Stimulated activated CD4-positive, alpha-beta T cell treated with anti-CD3 and anti-CD28 coated beads, TNF-alpha, amount 100 ng/mL, for 4 hours (primary cell): Measurements from ENCODE around the gene HS3ST1.

Experiments used
- DNase-seq, 3 experiments: peaks; one replicate each; pipeline ENCODE4 v3.0.0-alpha.2; 2020; ENCODE audit warnings: low read depth in 3 of 3

HS3ST1 gene

DNA sequence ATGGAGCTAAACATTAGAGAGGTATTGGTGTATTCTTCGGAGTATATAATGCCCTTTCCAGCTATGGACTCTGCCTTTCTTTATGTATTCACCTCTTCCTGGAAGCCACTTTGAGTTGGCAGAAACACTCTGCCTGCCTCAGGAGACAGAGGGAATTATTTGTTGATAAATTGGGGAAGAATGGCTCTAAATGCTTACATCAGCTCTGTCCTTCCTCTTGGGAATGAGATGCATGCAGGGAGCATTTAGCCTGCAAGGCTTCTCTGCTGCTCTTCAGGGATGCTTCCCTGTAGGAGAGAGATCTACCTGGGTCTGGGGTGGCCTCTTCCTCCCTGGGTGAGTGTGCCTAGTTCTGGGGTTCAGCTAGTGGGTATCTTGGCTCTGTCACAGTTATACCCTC is 6.9 kb upstream of the HS3ST1 start:
- DNase-seq, result no peak

DNA sequence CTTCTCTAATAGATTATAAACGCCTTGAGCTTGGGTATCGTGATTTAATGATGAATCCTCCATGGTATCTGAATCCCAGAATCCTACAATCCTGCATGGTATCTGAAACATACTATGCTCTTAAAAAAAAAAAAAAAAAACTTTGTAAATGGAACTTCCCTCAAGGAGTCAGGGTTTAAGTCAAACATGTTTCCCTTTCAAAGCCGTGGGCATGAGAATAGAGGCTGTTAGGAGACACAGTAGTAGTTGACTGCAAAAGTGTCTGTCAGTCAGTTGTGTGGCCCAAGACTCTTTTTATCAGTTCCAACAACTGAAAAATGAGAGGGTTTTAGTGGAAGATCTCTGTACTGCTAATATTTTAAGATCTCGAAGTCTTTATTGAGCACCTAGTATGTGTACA is 2.4 kb upstream of the HS3ST1 start:
- DNase-seq, result no peak

DNA sequence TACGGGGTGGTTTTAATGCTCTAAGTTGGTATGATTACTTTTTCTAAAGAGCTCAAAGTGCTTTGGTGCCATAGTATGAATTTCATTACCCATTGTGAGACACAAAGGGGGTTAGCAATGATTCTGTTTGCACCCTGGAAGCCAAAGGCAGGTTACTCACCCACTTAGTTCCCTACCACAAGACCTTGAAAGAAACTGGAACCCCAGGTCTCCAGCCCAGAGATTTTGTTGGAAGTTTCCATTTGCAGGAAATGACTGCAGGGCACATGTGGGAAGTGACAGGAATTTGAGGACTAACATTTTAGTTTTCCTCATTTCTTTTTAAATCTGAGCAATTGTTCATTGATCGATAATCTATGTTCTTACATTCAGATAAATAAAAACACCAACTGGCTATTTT is 1.8 kb upstream of the HS3ST1 start:
- no peak for DNase-seq

DNA sequence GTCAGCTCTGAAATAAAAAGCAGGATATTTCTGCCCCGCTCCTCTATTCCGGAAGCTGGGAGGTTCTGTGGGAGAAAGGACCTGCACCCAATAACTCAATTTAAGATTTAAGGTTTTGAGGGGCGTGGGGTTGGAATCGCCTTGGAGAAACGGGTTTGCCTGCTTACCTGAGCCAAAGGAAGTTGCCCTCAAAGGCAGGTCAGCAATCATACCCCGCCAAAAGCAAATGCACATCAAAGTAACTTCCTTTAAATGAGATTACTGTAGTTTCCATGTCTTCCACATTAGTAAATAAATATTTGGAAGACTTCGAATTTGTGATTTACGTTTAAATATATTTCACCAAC is 978 bp upstream of the HS3ST1 start:
- no peak for DNase-seq

DNA sequence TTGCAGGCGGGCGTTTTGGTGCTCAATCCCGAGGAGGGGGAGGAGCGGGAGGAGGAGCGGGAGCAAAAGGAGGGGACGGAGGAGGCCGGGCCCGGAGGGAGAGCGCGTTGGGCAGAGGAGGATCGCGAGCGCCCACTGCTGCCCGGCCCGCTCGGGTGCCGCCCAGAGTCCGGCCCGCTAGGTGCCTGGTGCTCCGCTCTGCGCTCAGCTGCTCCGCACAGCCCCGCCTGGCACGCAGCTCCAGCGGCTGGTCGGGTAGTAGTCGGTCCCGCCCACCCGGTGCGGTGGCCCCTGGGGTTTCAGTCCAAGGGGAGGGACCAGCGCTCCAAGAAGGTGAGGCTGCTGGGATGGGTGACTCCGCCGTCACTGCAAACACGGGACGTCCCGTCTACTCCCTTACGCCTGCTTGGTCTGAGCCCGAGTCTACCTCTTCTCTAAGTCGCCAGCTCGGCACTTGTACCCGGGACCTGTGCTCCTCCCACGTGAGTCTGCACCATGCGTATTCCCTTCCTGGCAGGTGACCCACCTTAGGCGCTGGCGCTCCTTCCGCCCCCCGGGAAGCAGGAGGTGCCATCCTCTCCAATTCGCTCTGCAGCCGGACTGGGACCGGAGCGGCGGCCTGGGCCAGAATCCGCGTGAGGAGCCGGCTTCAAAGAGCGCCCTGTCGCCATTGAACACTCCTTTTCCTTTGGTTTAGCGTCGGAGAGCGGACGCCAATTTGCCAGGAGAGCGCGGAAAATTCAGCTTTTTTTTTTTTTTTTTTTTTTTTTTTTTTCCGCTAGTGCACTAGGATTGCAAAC is 405 bp upstream of the HS3ST1 start:
- DNase-seq, result peak in 2 of 3 experiments; percentile 3 to 20

DNA sequence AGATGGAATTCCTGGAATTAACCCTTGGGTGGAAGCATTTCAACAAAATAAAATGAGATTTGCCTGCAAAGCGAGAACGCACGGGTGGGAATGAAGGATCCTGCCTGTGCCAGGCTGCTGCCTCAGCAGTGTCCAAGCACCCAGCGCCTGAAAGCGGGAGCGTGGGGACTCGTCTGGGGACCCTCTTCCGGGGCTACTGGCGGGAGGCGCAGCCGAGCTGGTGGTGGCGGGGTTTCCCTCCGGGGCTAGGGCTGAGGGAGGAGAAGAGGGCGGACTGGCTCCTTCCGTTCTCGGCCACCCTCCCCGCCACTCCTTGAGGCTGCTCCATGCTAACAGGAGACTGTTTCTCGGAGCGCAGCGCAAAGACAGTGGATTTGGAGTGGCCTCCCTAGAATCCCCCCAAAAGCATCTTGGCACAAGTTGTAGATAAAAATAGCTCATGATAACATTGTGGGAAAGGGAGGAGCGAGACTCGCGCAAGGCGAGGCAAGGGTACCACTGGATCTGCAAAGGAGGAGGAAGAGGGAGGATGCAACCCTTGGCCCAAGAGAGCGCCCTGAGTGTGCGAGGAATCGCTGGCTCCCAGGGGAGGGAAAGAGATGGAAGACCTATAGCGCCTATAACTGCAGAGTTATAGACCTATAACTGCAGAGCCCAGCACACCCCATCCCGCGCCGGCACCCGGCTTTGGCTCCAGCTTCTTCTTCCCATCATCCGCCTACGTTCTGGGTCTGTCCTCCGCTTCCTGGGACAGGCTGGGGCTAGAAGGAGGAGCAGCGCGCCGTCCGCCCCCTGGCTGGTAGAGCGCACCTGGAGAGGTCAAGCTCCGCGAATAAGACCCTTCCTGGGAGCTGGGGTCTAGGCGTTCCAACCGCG is 1.3 kb downstream of the HS3ST1 start:
- DNase-seq, result no peak

DNA sequence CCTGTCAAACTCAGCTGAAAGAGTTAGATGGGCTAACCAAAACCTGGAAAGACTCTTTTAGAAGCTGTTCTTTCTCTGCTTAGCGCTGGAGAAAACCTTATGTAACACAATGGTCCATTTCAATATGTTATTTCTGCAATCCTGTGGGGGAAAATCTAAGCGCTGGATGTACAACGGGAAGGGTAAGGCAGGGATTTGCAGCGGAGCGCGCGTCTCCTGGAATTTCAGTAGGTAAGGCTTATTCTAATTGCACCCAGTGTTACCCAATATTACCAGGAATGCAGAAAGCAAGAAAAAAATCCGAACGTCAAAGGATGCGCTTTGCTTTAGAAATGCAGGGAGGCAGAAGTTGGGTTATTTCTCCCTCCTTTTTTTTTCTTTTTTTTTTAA is 2.0 kb downstream of the HS3ST1 start:
- DNase-seq, result no peak

DNA sequence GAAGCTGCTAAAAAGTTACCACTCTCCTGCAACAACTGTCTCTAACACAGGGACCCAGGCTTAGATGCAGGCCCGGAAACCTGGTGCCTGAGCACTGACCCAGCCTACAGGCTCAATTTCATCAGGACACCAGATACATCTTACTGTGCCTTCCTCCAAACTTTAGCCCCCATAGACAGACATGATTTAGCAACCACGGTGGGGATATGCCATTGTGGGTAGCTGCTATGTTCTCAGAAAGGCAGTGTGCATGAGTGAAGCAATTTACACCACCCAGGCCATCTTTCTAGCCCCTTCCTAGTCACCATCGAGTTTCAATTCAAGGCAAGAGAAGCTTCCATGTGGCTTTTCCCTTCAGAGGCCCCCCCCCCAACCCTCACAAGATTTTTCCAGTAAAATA is 2.7 kb downstream of the HS3ST1 start:
- no peak for DNase-seq

DNA sequence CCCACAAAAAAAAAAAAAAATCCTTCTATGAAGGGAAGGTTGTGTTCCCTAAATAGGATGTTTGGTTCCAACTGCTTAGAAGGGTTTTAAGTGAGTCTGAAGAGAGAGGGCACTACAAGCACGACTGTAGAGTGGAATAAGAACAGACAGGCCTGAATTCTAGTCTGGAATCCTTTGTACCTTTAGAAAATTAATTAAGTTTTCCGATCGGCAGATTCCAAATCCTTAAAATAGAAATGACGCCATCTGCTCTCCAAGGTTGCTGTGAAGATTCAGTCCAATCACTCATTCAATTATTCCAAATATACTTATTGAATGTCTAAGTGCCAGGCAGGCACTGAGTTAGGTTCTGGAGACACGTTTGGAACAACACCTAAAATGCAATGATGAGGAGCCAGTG is 3.8 kb downstream of the HS3ST1 start:
- no peak for DNase-seq

DNA sequence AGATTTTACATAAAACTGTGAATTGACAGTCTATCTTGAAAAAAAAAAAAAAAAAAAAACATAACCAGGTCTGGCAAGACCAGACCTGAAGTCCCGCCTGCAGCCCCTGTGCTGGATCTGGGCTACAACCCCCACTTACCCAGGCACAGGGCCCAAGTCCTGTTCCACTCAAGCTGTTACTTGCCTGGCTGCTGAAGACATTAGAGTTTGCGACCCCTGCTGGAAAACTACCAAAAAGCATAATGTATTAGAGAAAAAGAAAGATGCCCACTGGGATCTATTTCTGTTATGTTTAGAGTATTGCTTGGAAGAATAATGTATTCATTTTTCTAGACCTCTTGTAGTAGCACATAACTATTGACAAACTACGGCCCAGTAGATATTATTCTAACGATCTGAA is 4.7 kb downstream of the HS3ST1 start:
- DNase-seq, result no peak

DNA sequence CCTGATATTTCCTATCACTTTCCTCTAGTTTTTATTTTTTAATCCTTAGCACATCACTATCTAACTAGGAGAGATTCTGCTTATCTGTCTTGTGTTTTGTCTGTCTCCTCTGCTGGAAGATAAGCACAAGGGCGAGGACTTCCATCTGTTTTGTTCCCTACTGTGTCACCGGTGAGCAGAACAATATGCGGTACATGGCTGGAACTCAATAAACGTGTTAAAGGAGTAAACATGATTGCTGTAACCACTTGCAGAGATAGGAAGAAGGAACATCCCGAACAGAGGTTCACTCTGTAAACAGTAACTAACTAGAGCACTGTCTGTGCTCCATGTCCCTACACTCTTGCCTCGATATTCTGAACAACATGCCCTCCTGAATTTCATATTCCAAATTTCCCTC is 5.2 kb downstream of the HS3ST1 start:
- no peak for DNase-seq

DNA sequence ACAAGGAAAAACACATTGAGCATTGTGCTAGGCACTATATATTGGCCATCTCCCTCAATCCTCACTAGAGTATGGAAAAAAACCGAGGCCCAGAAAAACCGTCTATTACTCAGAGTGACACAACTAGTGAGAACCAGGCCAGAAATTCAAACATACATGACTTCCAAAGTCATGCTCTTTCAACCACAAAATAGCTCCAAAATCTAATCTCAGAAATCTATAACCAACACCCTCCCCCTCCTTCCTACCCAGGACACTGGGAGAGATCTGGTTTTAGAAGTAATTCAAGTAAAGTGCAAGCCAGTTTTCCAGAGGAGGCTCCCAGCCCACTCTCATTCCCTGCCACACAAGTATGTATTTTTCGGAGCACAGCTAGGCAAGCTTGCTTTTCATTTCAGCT is 7.6 kb downstream of the HS3ST1 start:
- DNase-seq, result no peak

DNA sequence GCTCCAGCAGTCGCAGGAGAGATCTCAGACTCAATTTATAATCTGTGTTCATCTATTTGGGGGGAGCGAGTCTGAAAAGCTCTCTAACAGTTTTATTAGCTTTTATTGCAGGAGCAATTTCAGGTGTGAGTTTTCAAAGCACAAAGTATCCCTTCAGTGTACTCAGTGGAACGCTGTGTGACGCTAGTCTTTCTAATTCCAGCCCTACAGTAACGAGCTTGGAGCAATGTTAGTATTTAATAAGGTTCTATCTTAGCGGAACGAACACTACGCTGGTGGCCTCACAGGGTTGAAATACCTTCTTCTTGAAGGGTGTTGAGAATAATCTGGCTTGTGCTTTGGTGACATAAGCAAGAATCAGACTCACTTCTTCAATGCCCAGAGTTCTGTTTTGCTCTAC is 8.4 kb downstream of the HS3ST1 start:
- DNase-seq, result no peak

DNA sequence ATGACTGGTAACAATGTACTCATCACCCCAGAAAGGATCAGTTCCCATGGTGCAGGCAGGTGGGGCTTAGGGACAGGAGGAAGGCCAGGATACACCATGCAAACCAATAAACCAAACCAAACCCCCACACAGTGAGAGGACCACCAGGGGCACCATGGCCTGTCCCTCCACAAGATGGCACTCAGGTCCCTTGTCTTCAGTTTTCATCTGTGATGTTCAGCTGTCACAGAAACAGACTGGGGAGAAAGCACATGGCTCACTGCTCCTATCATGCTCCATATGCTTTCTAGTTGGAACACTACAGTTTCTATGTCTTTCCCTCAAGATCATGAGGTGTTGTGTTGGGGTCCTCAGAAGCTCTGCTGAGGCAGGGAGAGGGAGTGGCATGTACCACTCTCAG is 10.1 kb downstream of the HS3ST1 start:
- DNase-seq, result no peak

DNA sequence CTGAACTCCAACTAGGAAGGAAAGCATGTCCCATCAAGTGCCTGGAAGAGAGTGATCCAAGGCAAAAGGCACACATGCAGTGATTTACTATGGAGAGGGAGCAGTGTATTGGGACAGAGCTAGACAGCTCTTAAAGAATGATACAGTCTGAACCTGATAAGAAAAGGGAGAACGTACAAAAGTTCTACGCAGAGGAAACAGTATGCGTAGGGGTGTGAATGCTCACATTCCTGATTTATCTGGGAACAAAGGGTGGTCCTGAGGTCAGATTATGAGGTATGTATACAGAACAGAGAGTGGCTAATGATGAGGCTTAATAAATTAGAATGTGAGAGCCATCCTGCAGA is 12.0 kb downstream of the HS3ST1 start:
- no peak for DNase-seq

DNA sequence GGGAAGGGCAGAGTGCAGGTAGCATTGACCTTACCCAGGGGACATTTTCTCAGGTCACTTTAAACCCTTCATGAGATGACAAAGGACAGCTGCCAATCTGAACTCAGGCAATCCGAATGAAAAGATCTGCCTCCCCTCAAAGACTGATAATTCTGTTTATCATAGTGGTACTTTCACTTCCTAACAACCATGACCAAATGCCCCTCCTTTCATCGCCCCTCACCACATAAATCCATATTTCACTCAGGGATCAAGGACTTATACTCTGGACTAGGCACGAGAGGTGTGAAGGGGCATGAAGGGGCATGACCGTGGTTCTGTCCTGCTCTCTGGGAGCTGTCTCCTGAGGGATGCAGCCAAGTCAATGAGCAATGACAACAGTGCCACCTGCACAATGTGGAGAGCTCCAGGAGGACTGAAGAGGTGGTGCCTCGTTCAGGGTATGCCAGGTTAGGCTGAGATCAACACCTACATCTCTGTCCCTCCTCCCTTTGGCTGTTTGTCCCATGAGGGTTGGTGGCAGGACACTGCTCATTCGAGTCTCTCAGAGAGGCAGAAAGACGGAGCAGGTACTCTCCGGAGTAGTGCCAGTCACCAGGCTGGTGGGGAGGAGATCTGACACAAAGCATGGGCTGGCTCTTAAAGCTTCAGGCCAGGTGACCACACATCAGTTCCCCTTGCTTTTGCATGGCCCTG is 12.5 kb downstream of the HS3ST1 start:
- DNase-seq, result no peak

DNA sequence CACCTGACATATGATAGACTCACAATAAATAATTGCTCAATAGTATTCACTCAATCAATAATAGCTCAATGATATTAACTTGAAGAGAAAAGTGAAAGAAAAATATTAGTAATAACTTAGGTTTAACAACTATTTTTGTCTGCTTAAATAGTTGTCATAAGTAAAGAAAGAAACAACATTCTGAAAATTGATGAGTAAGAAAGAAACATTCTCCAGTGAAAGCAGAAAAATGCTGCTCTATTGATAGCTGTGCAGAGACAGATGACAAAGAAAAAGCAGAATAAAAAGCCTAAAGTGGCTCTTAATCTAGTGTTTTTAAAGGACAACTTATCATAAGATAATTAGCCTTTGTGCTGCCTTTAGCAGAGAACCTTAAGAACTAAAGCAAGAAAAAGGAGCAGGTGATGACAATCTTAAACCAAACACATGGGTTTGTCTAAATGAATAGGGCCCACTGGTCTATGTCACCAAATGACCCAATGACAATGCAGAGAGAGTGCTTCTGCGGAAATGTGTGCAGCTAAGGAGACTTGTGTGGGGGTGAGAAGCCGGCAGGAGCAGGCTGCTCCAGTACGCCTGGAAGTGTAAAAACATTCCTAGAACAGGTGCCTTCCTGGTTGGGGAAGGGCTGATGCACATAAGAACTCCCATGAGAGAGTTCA is 13.2 kb downstream of the HS3ST1 start:
- DNase-seq, result no peak

DNA sequence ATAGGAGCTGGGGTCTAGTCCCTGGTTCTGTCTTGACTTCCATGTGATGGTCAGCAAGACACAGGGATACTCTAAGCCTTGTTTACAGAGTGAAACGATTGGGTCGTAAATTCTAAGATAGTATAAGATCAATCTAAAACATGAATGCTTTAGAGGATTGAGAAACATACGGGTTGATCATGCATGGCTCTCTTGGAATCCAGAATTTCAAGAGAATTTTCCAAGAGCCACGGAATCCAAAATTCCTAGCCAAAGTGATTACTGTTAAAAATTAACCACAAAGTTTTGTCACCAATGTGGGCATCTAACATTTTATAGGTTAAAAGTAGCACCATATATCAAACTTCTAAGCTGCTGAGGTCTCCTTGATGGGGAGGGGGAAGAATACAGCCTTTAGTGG is 16.5 kb downstream of the HS3ST1 start:
- DNase-seq, result no peak

DNA sequence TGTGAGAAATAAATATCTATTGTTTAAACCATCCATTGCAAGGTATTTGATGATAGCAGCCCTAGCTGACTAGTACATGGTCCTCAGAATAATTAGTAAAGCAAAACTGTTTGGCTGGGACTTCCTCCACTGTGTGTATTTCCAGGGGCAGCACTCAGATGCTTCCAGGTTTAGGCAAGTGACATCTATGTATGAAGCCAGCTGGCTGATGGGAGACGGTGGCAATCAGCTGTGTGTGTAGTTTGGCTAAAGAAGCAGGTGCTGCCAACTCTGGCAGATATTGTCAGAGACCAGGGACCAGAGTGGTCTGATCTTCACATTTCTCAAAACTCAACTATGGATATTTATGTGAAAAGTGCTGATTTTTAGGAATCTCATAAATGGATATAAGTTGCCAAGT is 19.1 kb downstream of the HS3ST1 start:
- DNase-seq, result no peak

DNA sequence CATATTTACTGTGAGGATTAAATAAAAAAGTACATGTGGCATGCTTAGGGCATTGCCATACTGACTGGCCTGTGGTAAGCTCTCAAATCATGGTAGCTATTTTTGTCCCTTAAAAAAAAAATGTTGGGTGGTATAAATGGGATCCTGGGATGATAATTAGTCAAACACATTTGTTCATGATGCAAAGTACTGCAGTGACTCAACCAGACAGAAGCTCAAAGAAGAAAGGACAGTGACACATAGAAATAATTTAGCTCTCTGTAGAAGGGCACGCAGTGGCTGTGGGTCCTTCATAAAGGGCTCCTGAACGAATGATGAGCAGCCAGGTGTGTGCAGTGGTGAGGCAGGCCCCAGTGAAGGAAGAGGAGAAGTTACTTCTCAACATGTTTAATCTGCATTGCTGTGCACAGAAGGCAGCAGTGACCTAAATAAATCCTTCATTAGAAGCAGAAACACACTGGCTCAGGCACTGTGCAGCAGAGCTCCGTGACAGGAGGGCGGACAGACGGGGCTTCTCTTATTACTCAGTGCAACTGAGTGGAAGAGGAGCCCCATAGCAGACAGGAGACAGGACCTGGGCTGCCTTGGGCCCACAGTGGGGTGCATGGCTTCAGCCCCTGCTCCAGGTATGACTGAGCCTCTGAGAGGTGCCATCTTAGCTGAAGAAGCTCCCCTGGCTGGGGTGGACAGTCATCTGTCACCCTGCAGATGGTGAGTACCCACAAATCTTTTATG is 20.3 kb downstream of the HS3ST1 start:
- no peak for DNase-seq

DNA sequence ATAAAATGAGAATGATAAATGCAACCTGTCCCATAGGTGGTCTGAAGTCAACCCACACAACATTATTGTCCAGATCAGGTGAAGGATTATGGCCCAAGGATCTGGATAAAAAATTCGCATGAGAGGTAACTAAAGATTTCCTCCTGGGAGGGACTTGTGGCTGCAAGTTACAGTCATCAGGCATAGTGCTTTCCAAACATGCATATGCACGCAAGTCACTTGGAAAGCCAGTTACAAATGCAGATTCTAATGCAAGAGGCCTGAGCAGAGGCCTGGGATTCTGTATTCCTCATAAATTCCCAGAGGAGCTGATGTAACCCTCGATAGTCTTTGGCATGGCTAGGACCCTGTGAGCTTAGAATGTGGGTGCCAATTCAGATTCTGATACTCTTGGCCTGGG is 21.1 kb downstream of the HS3ST1 start:
- DNase-seq, result no peak

DNA sequence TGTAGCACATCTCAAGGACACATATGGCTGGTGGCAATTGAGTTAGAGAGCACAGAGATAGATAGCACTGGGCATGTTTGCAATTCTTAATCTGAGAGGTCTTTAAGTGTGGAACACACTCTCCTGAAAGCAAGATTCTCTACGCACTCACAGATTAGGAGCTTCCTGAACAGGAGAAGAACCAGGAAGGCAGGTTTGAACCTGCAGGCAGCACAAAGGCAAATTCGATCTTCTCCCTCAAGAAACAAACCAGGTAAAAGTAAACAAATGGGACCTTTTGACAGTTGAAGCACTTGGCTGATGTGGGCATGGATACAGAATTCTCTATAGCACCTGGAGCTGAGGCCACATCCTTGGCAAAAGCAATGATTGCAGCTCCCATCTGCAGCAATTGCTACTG is 24.3 kb downstream of the HS3ST1 start:
- DNase-seq, result no peak
